ENCODE data around the gene RNF224.

The RNF224 gene

DNA sequence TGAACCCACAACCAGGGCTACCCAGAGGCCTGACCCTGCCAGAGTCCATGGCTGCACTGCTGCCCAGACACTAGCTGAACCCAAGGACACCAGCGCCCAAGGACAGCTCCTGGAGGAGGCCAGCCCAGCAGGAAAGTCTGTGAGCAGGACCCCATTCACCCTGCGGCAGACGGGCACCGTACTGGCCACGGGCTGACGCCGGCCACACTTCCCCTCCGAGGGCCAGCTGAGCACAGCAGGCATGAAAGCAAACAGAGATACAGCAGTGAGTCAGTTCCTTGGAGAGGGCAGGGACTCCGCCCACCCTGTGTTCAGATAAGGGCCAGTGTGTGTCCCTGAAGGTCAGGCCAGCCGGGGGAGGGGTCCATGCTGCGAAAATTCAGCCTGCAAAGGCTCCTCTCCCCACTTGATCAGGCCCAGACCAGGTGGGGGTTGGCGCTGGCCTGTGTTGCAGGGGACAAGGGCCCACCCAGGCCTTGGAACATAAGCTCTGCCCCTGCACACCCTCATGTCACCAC is 8.5 kb upstream of the RNF224 start:
- Histone ChIP-seq H4K20me1 (ENCODE audit: low read depth, low read length) (no peaks in the 10 kb centered on the region), H3K9me3 (ENCODE audit: insufficient read depth, low read length) (no peaks in the 10 kb centered on the region), H3K9me2 (replicated peaks; ENCODE audit: insufficient read depth, low read length) (no peaks in the 10 kb centered on the region), H3K36me3 (ENCODE audit: low read length) (no peaks in the 10 kb centered on the region), H2AFZ (ENCODE audit: low read depth, low read length, severe bottlenecking) (no peak overlapping the region), H3K4me2 (ENCODE audit: low read depth, low read length, poor library complexity, severe bottlenecking) (no peak overlapping the region), H3K4me3 (ENCODE audit: insufficient read depth, low read length, poor library complexity, severe bottlenecking) (no peak overlapping the region), H3K27ac (ENCODE audit: low read depth, low read length) (no peak overlapping the region), H3K27me3 (ENCODE audit: low read length) (no peaks in the 10 kb centered on the region), H3K9ac (ENCODE audit: low read length) (no peak overlapping the region), H3K79me2 (ENCODE audit: insufficient read depth, low read length) (no peaks in the 10 kb centered on the region), H3F3A (ENCODE audit: insufficient read depth) (no peaks in the 10 kb centered on the region)
- no peak for TF ChIP-seq EZH2phosphoT487 (conservative IDR thresholded peaks at IDR 0.05; ENCODE audit: low read length)
- TF ChIP-seq, protein P1, sequence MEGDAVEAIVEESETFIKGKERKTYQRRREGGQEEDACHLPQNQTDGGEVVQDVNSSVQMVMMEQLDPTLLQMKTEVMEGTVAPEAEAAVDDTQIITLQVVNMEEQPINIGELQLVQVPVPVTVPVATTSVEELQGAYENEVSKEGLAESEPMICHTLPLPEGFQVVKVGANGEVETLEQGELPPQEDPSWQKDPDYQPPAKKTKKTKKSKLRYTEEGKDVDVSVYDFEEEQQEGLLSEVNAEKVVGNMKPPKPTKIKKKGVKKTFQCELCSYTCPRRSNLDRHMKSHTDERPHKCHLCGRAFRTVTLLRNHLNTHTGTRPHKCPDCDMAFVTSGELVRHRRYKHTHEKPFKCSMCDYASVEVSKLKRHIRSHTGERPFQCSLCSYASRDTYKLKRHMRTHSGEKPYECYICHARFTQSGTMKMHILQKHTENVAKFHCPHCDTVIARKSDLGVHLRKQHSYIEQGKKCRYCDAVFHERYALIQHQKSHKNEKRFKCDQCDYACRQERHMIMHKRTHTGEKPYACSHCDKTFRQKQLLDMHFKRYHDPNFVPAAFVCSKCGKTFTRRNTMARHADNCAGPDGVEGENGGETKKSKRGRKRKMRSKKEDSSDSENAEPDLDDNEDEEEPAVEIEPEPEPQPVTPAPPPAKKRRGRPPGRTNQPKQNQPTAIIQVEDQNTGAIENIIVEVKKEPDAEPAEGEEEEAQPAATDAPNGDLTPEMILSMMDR (IDR thresholded peaks at IDR 0.05; ENCODE audit: insufficient read depth, low read length, poor library complexity, severe bottlenecking), result no peak

DNA sequence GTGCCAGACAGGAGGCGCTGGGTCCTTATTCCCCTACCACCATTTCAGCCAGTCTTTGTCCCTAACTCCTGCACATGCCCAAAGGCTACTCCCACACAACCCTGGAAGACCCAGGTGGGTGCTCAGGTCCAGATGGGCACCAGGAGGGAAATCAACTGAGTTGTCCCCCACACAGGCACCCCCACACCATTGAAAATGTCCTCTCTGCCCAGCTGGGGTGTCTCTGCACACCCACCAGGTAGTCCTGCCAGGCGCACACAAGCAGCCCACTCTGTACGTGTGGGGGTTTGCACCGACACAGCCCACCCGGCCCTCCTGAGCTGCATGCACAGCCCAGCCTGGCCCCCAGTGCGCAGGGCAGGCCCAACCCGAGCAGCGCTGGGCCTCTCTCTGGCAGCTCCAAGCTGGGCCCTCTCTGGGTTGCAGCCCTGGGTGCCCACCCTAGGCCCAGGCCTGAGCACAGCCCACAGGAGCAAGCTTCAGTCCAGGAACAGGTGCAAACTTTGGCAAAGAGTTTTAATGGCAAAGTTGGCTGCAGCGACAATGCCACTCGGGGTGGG is 7.5 kb upstream of the RNF224 start:
- TF ChIP-seq, protein P1 (IDR thresholded peaks at IDR 0.05; ENCODE audit: insufficient read depth, low read length, poor library complexity, severe bottlenecking), result no peak
- TF ChIP-seq EZH2phosphoT487 (conservative IDR thresholded peaks at IDR 0.05; ENCODE audit: low read length), result no peak
- Histone ChIP-seq H3K9me3 (ENCODE audit: insufficient read depth, low read length) (no peaks in the 10 kb centered on the region), H4K20me1 (ENCODE audit: low read depth, low read length) (no peaks in the 10 kb centered on the region), H2AFZ (ENCODE audit: low read depth, low read length, severe bottlenecking) (no peak overlapping the region), H3K27me3 (ENCODE audit: low read length) (no peaks in the 10 kb centered on the region), H3F3A (ENCODE audit: insufficient read depth) (no peaks in the 10 kb centered on the region), H3K36me3 (ENCODE audit: low read length) (no peaks in the 10 kb centered on the region), H3K4me3 (ENCODE audit: insufficient read depth, low read length, poor library complexity, severe bottlenecking) (no peak overlapping the region), H3K27ac (ENCODE audit: low read depth, low read length) (no peak overlapping the region), H3K79me2 (ENCODE audit: insufficient read depth, low read length) (no peaks in the 10 kb centered on the region), H3K4me2 (ENCODE audit: low read depth, low read length, poor library complexity, severe bottlenecking) (no peak overlapping the region), H3K9ac (ENCODE audit: low read length) (no peak overlapping the region), H3K9me2 (replicated peaks; ENCODE audit: insufficient read depth, low read length) (no peaks in the 10 kb centered on the region)

DNA sequence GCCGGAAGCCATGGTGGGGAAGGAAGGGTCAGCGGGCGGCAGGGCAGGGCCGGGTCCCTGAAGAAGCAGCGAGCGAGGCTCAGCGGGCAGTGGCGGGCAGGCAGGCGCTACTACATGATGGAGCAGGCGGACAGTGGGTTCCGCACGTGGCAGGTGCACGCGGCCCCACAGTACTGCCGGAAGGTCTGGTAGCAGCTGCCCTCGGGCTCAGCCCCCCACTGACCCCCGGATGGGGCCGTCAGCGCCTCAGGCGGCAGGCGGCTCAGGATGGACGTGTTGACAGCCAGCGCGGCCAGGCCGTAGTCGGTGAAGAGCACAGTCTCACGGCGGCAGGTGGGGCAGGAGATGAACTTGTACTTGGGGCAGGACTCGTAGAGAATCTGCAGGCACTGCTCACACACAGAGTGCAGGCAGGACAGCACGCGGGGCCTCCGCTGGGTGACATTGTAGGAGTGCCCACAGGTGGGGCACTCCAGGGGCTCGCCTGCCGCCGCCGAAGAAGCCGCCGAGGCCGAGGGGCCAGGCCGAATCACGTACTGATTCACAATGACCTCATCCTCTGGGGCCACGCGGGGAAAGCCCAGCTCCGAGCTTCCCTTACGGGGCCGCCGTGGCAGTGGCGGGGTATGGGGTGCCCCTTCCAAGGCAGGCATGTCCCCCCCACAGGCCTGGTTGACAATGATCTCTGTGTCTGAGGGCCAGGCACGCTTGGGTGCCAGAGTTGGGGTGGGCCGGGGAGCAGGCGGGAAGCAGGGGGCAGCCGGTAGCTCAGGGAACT is 6.8 kb upstream of the RNF224 start:
- Histone ChIP-seq H3F3A (ENCODE audit: insufficient read depth) (no peaks in the 10 kb centered on the region), H2AFZ (ENCODE audit: low read depth, low read length, severe bottlenecking) (no peak overlapping the region), H3K27me3 (ENCODE audit: low read length) (no peaks in the 10 kb centered on the region), H3K79me2 (ENCODE audit: insufficient read depth, low read length) (no peaks in the 10 kb centered on the region), H3K27ac (ENCODE audit: low read depth, low read length) (no peak overlapping the region), H3K9me3 (ENCODE audit: insufficient read depth, low read length) (no peaks in the 10 kb centered on the region), H3K9ac (ENCODE audit: low read length) (no peak overlapping the region), H3K4me3 (ENCODE audit: insufficient read depth, low read length, poor library complexity, severe bottlenecking) (no peak overlapping the region), H3K4me2 (ENCODE audit: low read depth, low read length, poor library complexity, severe bottlenecking) (no peak overlapping the region), H4K20me1 (ENCODE audit: low read depth, low read length) (no peaks in the 10 kb centered on the region), H3K9me2 (replicated peaks; ENCODE audit: insufficient read depth, low read length) (no peaks in the 10 kb centered on the region), H3K36me3 (ENCODE audit: low read length) (no peaks in the 10 kb centered on the region)
- TF ChIP-seq, protein P1 (IDR thresholded peaks at IDR 0.05; ENCODE audit: insufficient read depth, low read length, poor library complexity, severe bottlenecking), result no peak

Measured in SU-DHL-6 (cell line).